Measurements from ENCODE around the gene ZNF641. TPM values are rescaled to one million over a fixed set of nuclear protein-coding genes. Genes with fewer than 3 reads are reported as not detected.

ZNF641 gene
- total RNA-seq, 2 donors from 2014 or later: 9.2 to 17.1 TPM

DNA sequence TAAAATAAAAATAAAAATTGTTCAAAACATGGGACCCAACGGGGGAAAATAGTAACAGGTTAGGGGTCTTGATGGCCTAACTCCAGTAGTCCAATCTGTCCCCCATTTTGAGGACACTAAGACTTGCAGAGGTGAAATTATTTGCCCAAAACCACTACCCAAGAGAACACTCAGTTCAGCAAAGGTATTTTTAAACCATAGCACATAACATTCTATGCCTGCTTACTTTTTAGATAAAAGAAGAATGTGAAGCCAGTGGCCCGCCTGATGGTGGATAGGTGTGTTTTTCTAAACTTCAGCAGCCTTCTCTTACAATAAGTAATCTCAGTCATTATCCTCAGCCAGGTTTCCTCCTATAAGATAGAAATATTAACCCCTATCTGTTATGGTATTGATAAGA lies 45.5 kb downstream of the ZNF641 start:
- Histone ChIP-seq H3K27ac (no peak overlapping the region), H3K9me3 (no peaks in the 10 kb centered on the region), H3K4me3 (no peak overlapping the region), H3K27me3 (no peaks in the 10 kb centered on the region), H3K4me1 (no peaks in the 10 kb centered on the region), H3K36me3 (replicated peaks in 1 of 2; ENCODE audit: insufficient read depth in 1 of 2, low read depth in 2 of 2) (no peaks in the 10 kb centered on the region)
- ATAC-seq: no peak
- DNase-seq: no peak
- 66 to 74% methylated on average over 2 of the region's 2 CpGs for WGBS, 2 donors
- intact Hi-C loops (cut with DNase I): no loop called here
- TF ChIP-seq POLR2A (IDR thresholded peaks at IDR 0.05): no peak
- TF ChIP-seq, protein P1, sequence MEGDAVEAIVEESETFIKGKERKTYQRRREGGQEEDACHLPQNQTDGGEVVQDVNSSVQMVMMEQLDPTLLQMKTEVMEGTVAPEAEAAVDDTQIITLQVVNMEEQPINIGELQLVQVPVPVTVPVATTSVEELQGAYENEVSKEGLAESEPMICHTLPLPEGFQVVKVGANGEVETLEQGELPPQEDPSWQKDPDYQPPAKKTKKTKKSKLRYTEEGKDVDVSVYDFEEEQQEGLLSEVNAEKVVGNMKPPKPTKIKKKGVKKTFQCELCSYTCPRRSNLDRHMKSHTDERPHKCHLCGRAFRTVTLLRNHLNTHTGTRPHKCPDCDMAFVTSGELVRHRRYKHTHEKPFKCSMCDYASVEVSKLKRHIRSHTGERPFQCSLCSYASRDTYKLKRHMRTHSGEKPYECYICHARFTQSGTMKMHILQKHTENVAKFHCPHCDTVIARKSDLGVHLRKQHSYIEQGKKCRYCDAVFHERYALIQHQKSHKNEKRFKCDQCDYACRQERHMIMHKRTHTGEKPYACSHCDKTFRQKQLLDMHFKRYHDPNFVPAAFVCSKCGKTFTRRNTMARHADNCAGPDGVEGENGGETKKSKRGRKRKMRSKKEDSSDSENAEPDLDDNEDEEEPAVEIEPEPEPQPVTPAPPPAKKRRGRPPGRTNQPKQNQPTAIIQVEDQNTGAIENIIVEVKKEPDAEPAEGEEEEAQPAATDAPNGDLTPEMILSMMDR (IDR thresholded peaks at IDR 0.05): no peak

DNA sequence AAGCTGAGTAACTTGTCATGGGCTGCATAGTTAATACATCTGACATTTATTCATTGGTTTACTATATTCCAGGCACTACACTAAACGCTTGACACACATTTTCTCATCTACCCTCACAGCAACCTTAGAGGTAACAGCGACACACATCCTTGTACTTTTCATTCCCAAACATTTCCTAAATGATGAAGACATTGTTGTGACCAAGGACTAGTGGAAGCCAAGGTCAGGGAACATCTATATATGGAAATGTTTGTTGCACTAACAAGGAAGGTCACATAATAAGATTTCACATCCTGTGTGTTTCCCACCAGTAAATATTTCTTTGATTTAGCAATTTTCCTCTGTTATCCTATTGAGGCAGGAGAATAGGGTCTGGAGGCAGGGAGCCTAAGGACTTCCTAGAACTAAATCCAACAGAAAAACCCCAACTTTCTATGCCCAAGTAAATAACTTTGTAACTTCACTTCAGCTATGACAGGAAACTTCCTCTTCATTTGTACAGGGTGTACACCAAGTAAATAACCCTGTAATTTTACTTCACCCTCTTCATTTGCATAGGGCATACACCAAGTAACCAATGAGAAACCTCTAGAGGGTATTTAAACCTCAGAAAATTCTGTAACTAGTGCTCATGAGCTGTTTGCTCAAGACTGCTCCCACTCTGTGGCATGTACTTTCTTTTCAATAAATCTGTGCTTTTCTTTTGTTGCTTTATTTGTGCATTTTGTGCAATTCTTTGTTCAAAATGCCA lies 48.4 kb downstream of the ZNF641 start:
- intact Hi-C loops (cut with DNase I): no loop called here
- ATAC-seq: no peak

DNA sequence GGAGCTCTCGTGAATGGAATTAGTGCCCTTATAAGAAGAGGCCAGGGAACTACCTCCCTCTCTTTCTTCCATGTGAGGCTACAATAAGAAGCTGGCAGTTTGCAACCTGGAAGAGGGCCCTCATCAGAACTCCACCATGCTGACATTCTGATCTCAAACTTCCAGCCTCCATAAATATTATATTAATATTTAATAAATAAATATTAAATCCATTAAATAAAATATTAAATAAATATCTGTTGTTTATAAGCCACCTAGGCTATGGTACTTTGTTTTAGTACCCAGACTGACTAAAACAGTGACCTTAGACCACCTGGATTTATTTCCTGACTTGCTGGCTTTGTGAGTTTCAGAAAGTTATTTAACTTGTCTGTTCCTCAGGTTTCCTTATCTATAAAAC lies 49.9 kb downstream of the ZNF641 start:
- 69 to 90% methylated on average over 1 of the region's 1 CpG for WGBS, 2 donors
- Histone ChIP-seq H3K4me1 (peaks cover 11% of the 10 kb centered on the region), H3K4me3 (no peak overlapping the region), H3K27ac (no peak overlapping the region), H3K27me3 (no peaks in the 10 kb centered on the region), H3K36me3 (replicated peaks in 1 of 2; ENCODE audit: insufficient read depth in 1 of 2, low read depth in 2 of 2) (no peaks in the 10 kb centered on the region), H3K9me3 (no peaks in the 10 kb centered on the region)
- TF ChIP-seq, protein P1 (IDR thresholded peaks at IDR 0.05): no peak
- no peak for TF ChIP-seq POLR2A (IDR thresholded peaks at IDR 0.05)
- intact Hi-C loops (cut with DNase I): no loop called here
- no peak for DNase-seq
- no peak for ATAC-seq

More for the DNA sequence above, 48.4 kb downstream of the ZNF641 start:
- WGBS, 2 donors: 80 to 83% methylated on average over 2 of the region's 2 CpGs
- no peaks in the 10 kb centered on the region for H3K9me3 ChIP-seq
- H3K27me3 ChIP-seq: no peaks in the 10 kb centered on the region
- H3K27ac ChIP-seq: no peak overlapping the region
- H3K4me1 ChIP-seq: peaks cover under 1% of the 10 kb centered on the region
- H3K36me3 ChIP-seq (replicated peaks in 1 of 2; ENCODE audit: insufficient read depth in 1 of 2, low read depth in 2 of 2): no peaks in the 10 kb centered on the region
- DNase-seq: no peak
- TF ChIP-seq POLR2A (IDR thresholded peaks at IDR 0.05): no peak
- TF ChIP-seq, protein P1 (IDR thresholded peaks at IDR 0.05): no peak
- H3K4me3 ChIP-seq: no peak overlapping the region

DNA sequence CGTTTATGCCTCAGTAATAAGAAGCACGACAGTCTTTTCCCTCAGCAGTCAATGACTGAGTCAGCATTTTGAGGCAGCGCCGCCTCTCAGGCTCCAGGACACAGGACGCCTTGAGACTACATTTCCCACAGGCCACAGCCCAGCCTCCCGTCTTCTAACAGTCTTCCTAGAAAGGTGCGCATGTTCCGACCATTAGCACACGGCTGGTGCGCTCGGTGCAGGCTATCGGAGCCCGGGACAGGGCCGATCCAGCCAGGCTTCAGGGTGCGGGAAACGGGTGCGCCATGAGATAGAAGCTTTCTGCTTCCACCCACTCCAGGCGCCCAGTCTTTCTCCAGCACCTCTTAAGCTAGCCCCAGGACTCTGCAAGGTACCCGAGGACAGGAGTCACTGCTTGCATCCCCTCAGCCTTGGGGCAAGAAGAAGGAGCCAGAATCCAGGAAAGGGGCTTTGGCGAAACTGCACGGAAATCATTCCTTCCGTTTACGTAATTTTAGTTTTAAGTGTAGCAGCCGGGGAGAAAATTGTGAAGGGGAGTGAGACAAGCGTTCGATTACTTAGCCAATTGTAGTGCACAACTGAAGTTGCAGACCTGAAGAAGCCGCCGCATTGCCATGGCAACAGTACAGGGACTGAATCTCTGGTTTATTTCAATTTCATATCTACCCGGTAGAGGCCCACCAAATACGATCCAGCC lies 54.0 kb downstream of the ZNF641 start:
- Histone ChIP-seq H3K27ac (peak overlapping the region in 3 of 4 donors; percentile 23 to 39 (median 34)), H3K36me3 (replicated peaks in 1 of 2; ENCODE audit: insufficient read depth in 1 of 2, low read depth in 2 of 2) (no peaks in the 10 kb centered on the region), H3K4me3 (peak overlapping the region; percentile 10 to 28), H3K4me1 (peaks cover 11% of the 10 kb centered on the region), H3K9me3 (no peaks in the 10 kb centered on the region), H3K27me3 (no peaks in the 10 kb centered on the region)
- TF ChIP-seq, protein P1 (IDR thresholded peaks at IDR 0.05): peak in 1 of 7 experiments; percentile 7
- TF ChIP-seq POLR2A (IDR thresholded peaks at IDR 0.05): peak; percentile 35 to 73 (median 71)
- intact Hi-C loops (cut with DNase I): no loop called here
- peak; percentile 86 to 93 (median 90) for DNase-seq
- WGBS, 2 donors: 2 to 3% methylated on average over 20 to 30 of the region's 30 CpGs
- peak; percentile 100 for ATAC-seq
